Left lobe of liver (tissue), 2 donors: ENCODE measurements around the gene MTHFD2L. TPM values are rescaled to one million over a fixed set of nuclear protein-coding genes. Genes with fewer than 3 reads are reported as not detected.
"Not testable (repeated sequence)": the region's sequence is repeated elsewhere in the genome, so short reads cannot be mapped to it uniquely, and the experiment has no call there.

ENCODE experiments used
- ATAC-seq: fragments of 200-7000 bp; cut with Tn5 transposase; one replicate; pipeline ENCODE4 v1.9.1; 2020; ENCODE audit warnings: mild to moderate bottlenecking, moderate library complexity
- DNase-seq: peaks from one replicate; pipeline ENCODE4 v3.0.0-alpha.2; 2020; ENCODE audit warnings: low spot score
- total RNA-seq: library from RNA; stranded (reverse); gene quantifications from one replicate; pipeline ENCODE4 v1.2.1, GENCODE V29; 2021
- donor health status: DM: no; HTN: no; CAD: no; lungs with moderate emphysema.
- donor health status: DM: no; HTN: yes; CAD: no.

Gene MTHFD2L
- 21.0 TPM for total RNA-seq

DNA sequence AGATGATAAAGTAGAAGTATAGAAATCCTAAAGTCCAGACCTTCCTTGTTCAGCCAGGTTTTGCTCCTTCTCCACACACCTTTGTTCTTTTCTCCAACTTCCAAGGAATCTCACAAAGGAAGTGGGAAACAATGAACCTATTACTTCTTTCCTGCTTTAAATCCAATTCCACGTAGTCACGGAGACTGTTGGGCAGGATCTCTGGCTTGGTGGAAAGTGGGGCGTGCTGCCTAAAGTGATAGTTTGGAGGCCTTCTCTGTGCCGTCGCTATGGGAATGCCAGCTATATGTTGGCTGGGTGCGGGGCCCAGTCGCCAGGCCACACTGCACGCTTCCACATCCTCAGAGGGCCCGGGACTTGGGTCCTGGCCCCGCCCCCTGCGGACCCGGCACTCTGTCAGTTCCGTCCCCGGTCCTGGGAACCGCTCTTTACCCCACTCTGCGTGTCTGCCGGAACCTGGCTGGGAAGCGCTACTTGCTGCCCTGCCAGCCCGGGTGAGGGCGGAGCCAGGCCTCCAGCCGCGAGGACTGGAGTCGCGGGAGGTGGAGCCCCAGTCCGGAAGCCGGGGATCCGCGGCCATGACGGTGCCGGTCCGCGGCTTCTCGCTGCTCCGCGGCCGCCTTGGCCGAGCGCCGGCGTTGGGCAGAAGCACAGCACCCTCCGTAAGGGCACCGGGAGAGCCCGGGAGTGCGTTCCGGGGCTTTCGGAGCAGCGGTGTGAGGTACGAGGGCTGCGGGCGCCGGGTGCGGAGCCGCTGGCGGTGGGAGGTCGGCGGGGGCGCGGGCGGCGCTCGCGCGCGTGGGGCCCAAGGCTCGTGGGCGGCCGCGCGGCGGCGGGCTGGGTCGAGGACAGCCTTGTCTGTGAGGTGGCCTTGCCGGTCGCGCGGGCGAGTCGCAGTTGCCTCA is at the start of gene MTHFD2L:
Gene MTHFD2L, plus strand, starts transcription at position 558 of the 905 bp plus-strand sequence. Its CDS starts 21 bp downstream, at position 579.
- peak; percentile 96 for ATAC-seq

DNA sequence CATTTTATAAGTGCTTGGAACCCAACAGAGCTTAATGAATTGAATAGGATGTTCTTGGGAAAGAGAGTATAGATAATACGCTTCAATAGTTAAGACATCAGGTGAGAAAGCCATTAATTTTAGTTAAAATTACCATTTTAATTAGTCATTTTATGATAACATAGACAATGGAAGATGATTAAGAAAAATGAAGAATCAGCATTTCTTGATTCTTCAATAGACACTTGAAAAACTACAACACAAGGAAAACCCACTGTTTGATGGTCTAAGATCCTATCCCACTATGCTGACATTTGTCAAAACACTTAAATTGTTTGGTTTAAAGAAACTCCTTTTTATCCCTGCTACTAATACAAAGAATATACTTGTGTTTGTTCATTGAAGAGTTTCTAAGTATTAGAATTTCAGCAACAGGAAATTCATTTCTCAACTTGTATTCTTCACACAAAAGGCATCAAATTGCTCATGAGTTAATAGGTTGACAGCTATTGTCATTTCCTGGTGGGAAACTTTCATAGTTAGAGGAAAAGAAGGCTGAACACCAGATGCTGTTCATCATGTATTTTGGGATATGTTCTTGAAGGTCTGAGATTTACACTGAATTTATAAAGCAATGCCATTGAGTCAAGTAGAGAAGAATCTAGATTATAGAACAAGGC is 49.3 kb upstream of the MTHFD2L start:
- no peak for ATAC-seq
- no peak for DNase-seq

More for the DNA sequence above, at the start of gene MTHFD2L:
- DNase-seq, result peak; percentile 98

DNA sequence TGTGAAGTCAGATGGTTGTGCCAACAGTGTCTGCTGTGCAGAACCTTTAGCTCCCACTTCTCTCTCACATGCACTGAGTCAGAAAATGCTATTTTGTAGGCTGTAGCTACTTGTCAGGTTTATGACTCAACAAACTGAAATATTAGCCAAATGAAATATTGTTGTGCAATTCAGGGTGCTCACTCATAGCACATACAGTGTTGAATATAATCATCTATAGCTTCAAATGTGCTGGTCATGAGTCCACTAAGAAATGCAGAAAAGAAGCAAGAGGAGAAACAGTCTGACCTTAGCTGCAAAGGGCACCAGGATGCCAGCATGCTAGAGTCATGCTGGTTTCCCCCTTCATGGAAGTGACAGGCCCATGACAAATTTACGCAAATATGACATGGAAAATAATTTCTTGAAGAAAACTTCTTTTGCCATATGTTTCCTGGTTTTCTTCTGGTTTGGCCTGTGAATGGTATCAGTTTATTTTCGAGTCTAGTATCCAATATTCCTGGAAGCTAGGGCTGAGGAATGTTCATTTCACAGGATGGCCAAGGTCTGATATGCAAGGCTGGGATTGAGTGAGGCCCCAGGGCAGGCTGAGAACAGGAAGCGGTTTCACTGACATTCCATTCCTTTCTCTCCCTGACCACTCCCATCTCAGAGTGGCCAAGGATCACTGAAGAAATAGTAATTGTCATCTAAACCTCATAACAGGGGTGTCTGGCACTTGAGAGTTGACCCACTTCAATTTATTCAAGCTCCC is 48.6 kb upstream of the MTHFD2L start:
- ATAC-seq (peak; percentile 11), DNase-seq (no peak)

DNA sequence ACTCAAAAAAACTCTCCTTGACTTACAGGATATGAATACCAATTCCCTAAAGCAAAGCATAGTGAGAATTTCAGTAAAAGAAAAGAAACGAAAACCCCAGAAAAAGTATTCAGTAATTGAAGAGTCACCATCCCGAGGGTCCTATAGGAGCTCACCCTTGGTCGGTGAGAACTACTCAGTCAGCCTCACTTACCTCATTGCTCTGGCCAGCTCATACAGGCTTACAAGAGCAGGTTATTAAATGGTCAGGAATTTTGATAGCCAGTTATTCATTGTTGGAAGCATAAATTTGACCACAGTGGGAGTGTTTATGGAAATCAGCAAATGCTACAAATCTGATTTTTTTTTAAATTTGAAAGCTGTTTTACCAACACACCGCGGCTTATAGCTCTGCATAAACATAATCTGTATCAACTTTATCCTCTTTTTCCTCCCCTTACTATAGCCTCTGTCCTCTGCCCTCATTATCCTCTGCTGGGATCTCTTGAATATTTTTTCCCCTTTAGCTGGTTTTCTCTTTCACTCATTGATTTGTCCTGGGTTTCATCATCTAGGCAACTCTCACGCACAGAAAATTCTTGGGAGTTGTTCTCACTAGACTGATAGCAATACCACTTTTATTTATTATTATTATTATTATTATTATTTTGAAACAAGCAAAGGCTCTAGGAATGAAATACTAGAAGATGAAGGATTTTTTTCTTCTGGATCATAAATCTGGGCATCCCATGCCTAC is 47.9 kb upstream of the MTHFD2L start:
- ATAC-seq, result peak; percentile 20
- DNase-seq, result no peak

DNA sequence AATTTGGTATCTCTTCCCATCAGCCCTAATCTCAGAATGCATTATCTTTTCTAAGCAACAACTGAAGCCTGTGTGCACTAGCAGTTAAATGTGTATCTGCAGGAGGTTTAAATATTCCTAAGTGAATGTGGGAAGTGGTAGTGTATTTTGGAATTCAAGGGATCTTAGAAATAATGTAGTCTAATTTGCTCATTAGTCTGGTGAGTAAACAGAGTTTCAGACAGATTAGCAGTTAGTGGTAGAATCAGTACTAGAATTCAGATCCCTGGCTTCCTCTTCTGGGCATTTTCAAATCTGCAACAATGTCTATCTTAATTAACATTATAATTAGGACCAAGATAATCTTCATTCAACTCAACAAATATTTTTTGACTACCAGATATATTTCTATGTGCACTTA is 47.2 kb upstream of the MTHFD2L start:
- no peak for ATAC-seq
- no peak for DNase-seq

DNA sequence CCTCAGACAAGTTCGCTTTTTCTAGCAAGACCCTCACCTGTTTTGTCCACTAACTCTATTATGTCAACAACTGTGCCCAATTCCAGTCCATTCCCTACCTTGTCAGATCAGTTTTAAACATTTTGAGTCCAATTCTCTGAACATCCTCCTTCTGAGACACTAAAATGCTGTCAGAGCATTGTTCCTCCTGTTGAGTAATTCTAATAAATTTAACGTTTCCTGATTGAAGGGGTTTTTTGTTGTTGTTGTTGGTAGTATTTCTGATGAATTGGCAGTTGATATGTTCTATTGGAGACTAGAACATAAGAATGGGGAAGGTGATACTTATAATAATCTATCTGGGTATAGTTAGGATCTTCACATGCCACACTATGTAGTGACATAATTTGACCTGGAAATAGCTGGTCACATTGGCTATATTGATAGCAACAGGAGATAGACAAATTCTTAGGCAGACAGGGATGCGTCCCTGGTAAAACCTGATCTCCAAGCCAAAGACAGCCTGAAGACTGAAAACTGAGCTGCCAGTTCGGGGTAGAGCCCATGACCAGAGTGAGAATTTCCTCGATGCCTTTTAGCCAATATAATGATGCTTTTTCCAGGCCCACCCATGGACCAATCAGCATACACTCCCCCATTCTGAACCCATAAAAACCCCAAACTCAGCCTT is 46.5 kb upstream of the MTHFD2L start:
- DNase-seq (no peak), ATAC-seq (no peak)

DNA sequence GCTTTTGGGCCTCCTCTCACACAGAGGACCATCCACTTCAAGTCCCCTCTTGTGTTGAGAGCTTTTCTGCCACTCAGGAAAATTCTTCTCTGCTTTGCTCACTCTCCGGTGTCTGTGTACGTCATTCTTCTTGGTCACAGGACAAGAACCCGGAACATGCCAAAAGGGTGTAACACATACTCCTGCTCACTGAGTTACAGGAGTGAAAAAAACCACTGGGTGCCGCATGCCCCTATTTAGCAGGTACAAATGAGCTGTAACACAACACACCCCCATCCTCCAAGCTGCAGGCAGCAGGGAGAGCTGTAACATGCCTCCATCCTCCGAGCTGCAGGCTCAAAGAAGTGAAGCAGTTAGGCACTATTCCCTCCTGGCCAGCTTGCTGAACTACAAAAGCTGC is 45.9 kb upstream of the MTHFD2L start:
- no peak for ATAC-seq
- no peak for DNase-seq

DNA sequence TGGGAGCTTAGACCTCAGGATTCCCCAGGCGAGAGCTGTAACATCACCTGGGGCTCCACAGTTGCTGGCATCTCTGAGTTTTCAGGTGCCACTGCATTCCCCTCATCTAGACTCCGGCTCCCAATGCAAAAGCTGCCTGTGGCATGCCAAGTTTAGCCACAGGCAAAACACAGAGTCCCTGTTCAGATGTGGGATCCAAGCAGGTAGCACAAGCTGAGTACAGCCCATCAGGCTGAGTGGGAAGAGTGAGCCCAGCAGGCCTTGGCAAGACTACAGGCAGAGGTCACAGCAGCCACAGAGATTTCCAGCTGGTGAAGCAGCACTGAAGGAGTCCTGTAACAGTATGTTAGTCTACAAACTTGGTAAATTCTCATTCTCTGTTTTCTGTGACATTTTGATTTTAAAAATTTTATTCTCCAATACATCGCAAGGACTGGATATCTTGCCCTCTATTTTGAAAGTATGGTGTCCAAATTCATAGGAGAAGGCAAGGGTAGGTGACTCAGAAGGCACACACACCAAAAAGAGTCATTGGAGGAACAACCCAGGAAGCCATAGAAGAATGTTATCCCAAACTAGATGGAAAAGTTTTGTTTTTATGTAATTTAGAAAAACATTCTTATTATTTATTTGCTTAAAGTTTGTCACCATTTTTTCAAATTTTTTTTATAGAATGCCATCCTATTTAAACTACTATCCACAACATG is 45.4 kb upstream of the MTHFD2L start:
- DNase-seq (no peak), ATAC-seq (peak; percentile 49)

DNA sequence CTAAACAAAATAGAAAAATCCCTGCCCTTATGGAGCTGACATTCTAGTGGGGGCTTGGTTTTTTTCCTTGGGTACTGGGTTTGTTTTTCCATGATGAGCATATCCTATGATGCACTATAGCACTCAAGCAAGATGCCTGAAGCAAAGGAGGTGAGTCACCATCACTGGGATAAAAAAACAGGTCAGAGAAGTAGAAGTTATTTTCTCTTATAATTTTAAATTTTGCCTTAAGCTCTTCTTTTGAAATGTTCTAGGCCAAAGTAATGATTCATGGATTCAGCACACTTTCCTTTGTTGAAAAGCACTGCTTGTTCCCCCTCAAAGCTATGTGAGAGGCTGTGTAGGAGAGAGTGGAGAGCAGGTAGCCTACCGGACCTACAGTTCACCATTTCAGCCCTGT is 43.7 kb upstream of the MTHFD2L start:
- ATAC-seq (no peak), DNase-seq (no peak)

DNA sequence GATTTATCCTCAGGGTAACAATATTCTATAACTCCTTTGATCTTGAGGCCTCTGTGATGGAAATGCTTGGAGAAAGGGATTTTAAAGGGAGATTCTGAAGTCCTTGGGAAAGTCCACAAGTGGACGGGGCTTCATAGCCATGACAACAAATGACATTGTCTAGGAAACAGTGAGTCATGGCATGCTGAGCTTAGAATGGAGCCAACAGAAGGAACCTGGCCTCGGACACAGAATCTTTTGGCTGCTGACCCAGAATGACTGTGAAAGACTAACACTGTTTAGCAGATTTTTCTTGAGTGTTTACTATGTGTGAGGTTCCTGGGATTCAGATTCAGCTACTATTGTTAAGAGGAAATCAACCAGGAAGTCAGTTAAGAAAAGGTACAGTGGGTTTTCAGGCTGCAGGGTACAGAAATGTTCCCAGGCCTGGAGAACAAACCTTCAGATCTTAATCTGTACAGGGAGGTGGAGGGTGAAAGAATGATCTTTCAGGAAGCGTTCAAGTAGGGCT is 40.8 kb upstream of the MTHFD2L start:
- ATAC-seq, result peak; percentile 86
- DNase-seq, result peak; percentile 68

DNA sequence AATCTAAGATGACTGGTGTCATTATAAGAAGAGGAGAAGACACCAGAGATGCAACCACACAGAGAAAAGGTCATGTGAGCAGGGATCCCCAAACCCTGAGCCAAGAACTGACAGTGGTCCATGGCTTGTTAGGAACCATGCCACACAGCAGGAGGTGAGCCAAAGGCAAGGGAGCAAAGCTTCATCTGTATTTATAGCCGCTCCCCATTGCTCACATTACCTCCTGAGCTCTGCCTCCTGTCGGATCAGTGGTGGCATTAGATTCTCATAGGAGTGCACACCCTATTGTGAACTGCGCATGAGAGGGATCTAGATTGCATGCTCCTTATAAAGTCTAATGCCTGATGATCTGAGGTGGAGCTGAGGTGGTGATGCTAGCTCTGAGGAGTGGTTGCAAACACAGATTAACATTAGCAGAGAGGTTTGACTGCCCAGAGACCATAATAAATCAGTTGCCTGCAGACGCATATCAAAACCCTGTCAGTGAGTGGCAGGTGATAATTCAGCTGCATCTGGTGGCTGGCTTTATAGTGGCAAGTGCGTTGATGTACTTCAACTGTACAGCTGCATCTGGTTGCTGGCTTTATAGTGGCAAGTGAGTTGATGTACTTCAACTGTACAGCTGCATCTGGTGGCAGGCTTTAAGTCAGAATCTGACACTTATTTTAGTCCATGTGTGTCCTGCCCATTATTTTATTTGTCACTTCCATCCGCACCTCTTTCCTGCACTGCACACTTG is 39.1 kb upstream of the MTHFD2L start:
- no peak for DNase-seq
- ATAC-seq, result no peak

DNA sequence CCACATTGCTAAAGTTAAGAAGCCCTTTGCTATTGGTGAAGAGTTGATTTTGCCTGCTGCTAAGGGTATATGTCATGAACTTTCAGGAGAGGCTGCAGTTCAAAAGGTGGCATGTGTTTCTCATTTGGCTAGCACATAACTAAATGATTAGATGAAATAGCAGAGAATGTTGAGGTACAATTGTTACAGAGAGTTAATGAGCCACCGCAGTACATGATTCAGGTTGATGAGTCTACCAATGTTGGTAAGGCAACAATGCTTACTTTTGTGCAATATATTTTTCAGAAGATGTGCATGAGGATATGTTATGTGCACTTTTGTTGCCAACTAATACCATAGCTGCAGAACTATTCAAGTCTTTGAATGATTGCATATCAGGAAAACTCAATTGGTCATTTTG is 37.8 kb upstream of the MTHFD2L start:
- DNase-seq (no peak), ATAC-seq (no peak)

DNA sequence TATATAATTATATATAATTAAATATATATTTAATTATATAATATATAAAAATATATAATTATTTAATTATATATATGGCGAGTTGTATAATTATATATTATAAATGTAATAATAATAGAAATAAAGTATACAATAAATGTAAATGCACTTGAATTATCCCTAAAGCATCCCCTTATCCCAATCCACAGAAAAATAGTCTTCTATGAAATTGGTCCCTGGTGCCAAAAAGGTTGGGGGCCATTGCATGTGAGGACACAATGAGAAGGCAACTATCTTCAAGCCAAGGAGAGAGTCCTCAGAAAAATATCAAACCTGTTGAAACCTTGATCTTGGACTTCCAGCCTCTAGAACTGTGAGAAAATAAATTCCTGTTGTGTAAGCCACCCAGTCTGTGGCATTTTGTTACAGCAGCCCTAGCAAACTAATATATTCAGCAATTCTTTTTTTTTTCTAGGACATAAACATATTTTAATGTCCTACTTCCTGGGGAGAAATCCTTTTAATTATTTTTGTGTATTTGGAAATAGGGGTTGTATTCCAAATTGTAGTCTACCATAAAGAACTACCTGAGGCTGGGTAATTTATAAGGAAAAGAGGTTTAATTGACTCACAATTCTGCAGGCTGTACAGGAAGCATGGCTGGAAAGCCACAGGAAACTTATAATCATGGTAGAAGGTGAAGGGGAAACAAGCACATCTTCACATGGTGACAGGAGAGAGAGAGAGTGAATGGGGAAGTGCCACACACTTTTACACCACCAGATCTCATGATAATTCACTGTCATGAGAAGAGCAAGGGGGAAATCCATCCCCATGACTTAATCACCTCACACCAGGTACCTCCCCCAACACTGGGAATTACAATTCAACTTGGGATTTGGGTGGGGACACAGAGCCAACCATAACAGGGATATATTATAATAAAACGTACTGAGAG is 36.0 kb upstream of the MTHFD2L start:
- no peak for ATAC-seq
- no peak for DNase-seq

DNA sequence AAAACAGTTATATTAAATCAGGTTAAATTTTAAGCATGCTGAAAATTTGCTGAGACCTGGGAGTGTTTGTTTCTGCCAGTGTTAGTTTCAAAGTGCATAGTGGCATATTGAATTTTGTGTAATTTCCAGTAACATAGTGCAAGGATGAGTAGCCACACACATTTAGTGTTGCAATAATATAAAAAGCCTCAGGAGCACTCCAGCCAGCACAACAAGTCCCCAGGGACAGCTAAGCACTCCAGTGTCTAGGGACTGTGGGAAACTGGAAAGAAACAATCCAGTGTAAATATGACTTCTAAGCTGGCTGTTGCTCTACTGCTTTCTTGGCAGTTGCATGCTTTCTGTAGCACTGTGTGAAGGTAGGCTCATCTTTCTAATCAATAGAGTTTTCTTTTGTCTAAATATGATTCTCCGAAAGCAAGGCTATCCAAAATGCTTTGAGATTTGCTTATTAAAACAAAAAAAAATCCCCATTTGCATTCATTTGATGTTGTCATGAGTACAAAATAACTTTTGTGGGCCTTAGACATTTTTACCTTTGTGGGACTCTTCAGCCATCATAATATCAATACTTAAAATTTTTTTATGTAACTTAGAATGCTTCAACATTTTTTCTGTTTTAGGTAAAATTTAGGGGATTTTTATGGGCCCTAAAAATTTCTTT is 34.7 kb upstream of the MTHFD2L start:
- ATAC-seq (peak; percentile 94), DNase-seq (peak; percentile 82)

DNA sequence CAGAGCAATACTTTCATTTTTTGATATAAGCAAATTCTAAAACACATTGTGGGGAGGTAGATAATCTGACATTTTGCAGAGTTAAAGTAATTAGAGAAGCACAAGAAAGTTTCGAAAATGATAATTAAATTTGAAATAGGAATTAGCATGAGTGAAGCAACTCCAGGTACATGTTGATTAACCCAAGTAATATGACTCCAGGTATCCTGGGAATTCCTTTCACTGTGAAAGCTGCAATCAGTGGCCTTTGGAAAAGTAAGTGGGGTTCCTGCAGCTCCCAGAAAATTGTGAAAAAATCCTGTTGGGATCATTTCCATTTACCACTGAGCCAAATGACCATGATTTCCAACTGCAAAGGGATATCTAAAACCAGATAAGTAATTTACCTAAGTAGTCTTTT is 32.9 kb upstream of the MTHFD2L start:
- DNase-seq (no peak), ATAC-seq (peak; percentile 32)

DNA sequence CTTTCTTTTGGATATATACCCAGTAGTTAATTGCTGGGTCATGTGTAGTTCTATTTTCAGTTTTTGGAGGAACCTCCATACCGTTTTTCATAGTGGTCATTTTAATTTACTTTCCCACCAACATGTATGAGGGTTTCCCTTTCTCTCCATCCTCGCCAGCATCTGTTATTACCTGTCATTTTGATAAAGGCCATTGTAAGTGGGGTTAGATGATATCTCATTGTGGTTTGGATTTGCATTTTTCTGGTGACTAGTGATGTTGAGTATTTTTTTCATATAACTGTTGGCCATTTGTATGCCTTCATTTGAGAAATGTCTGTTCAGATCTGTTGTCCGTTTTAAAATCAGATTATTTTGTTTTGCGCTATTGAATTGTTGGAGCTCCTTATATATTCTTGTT is 30.2 kb upstream of the MTHFD2L start:
- DNase-seq, result no peak
- no peak for ATAC-seq

DNA sequence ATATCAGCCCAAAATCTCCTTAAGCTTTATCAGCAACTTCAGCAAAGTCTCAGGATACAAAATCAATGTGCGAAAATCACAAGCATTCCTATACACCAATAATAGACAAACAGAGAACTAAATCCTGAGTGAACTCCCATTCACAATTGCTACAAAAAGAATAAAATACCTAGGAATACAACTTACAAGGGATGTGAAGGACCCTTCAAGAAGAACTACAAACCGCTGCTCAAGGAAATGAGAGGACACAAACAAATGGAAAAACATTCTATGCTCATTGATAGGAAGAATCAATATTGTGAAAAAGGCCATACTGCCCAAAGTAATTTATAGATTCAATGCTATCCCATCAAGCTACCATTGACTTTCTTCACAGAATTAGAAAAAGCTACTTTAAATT is 27.1 kb upstream of the MTHFD2L start:
- DNase-seq, ATAC-seq: not testable (repeated sequence)
